ENCODE measurements around the gene BORCS8.

BORCS8 gene

DNA sequence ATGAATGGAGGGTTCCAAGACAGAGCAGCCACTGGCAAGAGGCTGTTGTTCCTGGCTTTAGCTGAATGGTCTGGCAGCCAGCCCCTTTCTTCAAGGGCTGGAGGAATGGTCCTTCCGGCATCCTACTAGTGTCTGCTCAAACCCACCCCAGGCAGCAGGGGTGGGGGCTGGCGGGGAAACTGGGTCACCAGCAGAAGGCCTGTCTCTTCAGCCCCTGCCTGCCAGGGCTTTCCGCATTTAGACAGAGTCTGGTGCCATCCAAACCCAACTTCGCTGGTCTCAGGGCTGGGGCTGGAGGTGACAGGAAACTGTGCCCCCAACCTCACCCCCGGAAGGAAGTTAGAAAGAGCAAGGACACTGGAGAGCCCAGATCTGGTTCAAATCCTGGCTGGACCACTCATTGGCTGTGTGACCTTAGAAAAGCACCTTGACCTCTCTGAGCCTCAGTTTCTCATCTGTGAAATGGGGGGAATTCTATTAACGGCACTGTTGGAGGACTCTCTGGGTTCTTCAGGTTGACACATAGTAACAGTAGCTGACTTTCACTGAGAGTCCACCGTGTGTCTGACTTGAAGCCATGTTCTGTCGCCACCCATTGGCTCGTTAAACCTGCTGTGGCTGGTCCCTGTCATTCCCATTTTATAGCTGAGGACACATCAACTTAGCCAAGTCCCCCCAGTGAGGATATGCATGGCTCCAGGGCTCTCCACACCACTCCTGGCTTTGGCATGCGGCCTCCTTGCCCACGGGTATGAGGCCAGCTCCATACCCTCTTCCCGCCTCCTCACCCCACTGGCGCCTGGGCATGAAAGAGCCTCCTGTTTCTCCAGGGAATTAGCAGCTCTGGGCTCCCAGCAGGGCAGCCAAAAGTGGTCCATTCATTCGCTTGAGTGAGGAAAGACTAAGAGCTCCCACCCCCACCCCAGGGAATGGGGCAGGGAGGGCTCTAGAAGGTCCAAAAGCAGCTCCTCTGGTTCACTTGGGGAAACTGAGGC is 13.8 kb upstream of the BORCS8 start:
- TF ChIP-seq CTCF (IDR thresholded peaks at IDR 0.05), result no peak
- peaks cover 3% of the 10 kb centered on the region for H3K9me3 Mint-ChIP-seq
- H3K4me3 Mint-ChIP-seq, result no peak overlapping the region
- H3K27ac Mint-ChIP-seq, result no peak overlapping the region
- peaks cover 14% of the 10 kb centered on the region for H3K4me1 Mint-ChIP-seq
- no peak for DNase-seq
- peaks cover 11% of the 10 kb centered on the region for H3K36me3 Mint-ChIP-seq (ENCODE audit: low read depth)
- H3K27me3 Mint-ChIP-seq (ENCODE audit: low read depth, poor library complexity), result peaks cover 73% of the 10 kb centered on the region

- H3K36me3 Mint-ChIP-seq (ENCODE audit: low read depth), result peaks cover 20% of the 10 kb centered on the region
- peaks cover 14% of the 10 kb centered on the region for H3K4me1 Mint-ChIP-seq
- H3K4me3 Mint-ChIP-seq, result peak overlapping the region; percentile 67
- TF ChIP-seq CTCF (IDR thresholded peaks at IDR 0.05), result no peak
- peaks cover 3% of the 10 kb centered on the region for H3K9me3 Mint-ChIP-seq
- no peak overlapping the region for H3K27ac Mint-ChIP-seq
- no peak for DNase-seq
- H3K27me3 Mint-ChIP-seq (ENCODE audit: low read depth, poor library complexity), result peaks cover 57% of the 10 kb centered on the region
These were observed 12.2 kb upstream of the BORCS8 start for GRCh38 chr19:19204181-19204580.

- TF ChIP-seq CTCF (IDR thresholded peaks at IDR 0.05), result no peak
- Mint-ChIP-seq H3K4me3 (peak within 1 kb of the TSS; percentile 88), H3K27ac (no peak within 1 kb of the TSS), H3K36me3 (ENCODE audit: low read depth) (peaks cover 28% of the 10 kb centered on the region), H3K27me3 (ENCODE audit: low read depth, poor library complexity) (peaks cover 48% of the 10 kb centered on the region), H3K9me3 (peaks cover 3% of the 10 kb centered on the region), H3K4me1 (peaks cover 14% of the 10 kb centered on the region)
- DNase-seq, result peak; percentile 85
These were observed 11.3 kb upstream of the BORCS8 start, which contains the start of gene NR2C2AP for GRCh38 chr19:19203012-19203856. Gene NR2C2AP (minus strand): TSS chr19:19203414. CDS start chr19:19203060, 354 bp downstream.

DNA sequence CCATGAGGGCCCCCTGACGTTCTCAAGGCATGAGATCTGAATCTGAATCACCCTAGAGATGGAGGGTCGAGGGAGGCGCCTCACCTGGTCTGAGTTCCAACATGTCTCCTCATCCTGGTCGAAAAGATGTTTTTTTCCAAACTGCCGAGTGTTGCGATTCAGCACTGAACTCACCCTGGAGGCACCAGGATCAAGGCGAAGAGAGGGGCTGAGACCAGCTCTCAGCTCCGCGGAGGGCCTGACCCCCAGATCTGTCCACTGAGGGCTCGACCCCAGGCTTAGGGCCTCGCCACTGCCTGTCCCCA is 10.7 kb upstream of the BORCS8 start:
- no peak for DNase-seq
- no peak for TF ChIP-seq CTCF (IDR thresholded peaks at IDR 0.05)
- Mint-ChIP-seq H3K36me3 (ENCODE audit: low read depth) (peaks cover 34% of the 10 kb centered on the region), H3K27me3 (ENCODE audit: low read depth, poor library complexity) (peaks cover 46% of the 10 kb centered on the region), H3K27ac (no peak overlapping the region), H3K4me3 (peak overlapping the region; percentile 88), H3K9me3 (peaks cover 3% of the 10 kb centered on the region), H3K4me1 (peaks cover 14% of the 10 kb centered on the region)

DNA sequence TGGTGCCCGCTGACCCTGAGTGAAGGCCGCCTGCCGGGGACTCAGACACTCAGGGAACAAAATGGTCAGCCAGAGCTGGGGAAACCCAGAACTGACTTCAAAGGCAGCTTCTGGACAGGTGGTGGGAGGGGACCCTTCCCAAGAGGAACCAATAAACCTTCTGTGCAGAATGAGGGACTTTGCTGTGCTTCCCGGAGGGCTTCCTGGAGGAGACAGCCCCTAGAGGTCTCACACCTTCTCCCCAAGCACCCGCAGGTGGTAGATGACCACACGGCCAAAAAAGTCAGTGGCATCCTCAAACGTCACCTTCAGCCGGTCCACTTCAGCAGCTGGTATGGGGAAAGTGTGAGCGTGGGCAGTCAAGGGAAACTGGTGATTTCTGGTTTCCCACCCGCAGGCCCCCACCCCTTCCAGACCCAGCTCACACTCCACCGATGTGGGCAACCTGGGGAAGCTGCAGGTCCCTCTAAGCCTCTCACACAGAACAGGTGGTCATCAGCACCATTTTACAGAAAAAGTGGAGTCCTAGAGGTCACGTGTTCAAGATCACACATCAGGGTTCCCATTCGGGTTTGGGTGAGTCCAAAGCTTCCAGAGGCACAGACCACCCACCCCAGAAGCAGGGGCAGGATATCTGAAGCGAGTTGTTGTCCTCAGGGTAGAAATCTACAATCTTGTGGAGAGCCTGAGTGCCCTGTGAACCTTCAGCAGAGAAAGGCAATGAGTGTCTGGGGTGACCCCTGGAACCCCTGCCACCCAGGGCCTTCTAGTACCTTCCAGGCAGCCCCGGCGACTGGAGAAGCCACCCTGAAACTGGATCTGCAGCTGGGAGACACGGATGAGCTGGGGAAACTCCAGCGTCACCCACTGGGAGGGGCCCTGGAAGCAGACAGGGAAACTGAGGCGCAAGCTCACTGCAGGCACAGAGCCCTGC is 10.0 kb upstream of the BORCS8 start:
- Mint-ChIP-seq H3K27me3 (ENCODE audit: low read depth, poor library complexity) (peaks cover 39% of the 10 kb centered on the region), H3K27ac (peak overlapping the region; percentile 90), H3K4me1 (peaks cover 14% of the 10 kb centered on the region), H3K9me3 (peaks cover 3% of the 10 kb centered on the region), H3K4me3 (peak overlapping the region; percentile 88), H3K36me3 (ENCODE audit: low read depth) (peaks cover 34% of the 10 kb centered on the region)
- no peak for TF ChIP-seq CTCF (IDR thresholded peaks at IDR 0.05)
- no peak for DNase-seq
